VCaP (cell line): ENCODE data around the gene VTI1A.
"Not testable (repeated sequence)": the region's sequence is repeated elsewhere in the genome, so short reads cannot be mapped to it uniquely, and the experiment has no call there.

ENCODE experiments used
- H3K27ac ChIP-seq: fragments of 450-650 bp; 2 replicates; pipeline ENCODE4 v1.5.1; 2017
- CTCF ChIP-seq: fragments of 450-650 bp; conservative IDR thresholded peaks from 2 replicates; pipeline ENCODE4 v1.5.1; 2017; ENCODE audit warnings: mild to moderate bottlenecking, moderate library complexity

The VTI1A gene

DNA sequence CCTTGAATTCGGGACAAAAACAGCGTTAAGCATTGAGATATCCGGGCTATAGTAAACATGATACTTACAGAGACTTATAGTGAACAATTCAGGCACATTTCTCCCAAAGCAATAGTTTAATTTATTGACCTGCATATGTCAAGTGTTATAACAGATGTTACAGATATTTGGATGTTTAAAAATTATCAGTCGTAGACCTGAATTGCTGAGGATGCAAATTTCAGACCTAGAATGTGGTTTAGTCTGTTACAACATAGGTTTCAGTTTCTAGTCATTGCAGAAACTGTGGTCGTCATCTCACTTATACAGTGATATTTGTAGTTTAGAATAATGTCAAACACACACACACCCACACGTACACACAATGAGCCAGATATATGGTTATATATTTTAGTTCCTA lies 85.2 kb downstream of the VTI1A start:
- H3K27ac ChIP-seq: no peak overlapping the region
- no peak for TF ChIP-seq CTCF

DNA sequence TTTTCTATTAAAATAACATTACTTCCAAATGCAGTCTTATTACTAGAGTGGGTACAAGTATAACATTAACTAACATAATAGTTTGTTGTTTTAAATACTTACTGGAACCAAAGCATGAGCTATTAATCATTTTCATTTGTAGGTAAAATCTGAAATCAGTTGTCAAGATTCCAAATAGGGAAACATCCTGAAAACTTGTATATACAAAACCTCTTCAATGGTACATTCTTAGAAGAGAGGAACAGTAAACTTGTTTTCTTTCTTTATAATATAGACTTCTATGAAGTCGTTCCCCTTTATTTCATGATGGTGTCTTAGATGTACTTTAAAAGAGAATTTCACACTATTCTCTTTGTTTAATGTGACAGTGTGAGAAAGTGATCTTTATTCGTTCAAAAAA lies 85.9 kb downstream of the VTI1A start:
- no peak for TF ChIP-seq CTCF
- H3K27ac ChIP-seq: no peak overlapping the region

- no peak for TF ChIP-seq CTCF
- H3K27ac ChIP-seq: no peak overlapping the region
These were observed 86.9 kb downstream of the VTI1A start for GRCh38 chr10:112533916-112534315.

DNA sequence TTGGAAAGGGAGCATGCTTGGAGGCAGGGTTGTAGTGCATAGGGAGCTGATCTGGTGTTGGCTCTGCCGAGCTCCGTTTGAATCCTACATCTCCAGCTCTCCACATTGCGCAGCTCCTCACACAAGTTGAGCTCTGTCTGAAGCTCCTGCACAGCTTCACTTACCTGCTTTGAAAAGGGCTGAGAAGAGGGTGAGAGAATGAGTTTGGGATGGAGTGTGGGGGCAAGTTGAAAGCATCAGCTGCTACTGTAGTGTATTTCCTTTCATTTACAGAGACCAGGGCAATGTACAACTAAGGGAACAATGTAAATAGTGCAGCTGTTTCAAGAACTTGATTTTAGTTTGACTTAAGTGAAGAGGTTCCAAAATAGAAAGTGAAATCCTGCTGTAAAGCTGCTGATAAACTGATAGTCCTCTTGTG lies 88.5 kb downstream of the VTI1A start:
- TF ChIP-seq CTCF: no peak
- H3K27ac ChIP-seq: no peak overlapping the region

DNA sequence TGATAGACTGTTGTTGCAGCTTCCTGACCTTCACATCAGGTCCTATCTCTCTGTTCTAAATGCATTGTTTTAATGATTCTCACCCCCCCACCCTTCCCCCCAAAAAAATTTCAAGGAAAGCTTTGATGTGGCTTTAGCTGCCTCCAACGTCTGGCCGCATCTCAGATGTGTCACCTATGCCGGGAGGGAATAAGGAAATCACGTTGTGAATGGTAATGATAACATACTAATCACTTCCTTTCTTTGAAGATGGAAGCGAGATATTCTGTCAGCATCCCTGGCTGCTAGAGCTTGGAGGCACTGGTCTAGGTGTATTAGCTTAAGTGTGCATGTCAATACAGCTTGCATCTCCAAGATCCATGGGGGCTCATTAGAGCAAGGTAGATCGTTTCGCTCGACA lies 89.6 kb downstream of the VTI1A start:
- no peak overlapping the region for H3K27ac ChIP-seq
- no peak for TF ChIP-seq CTCF

DNA sequence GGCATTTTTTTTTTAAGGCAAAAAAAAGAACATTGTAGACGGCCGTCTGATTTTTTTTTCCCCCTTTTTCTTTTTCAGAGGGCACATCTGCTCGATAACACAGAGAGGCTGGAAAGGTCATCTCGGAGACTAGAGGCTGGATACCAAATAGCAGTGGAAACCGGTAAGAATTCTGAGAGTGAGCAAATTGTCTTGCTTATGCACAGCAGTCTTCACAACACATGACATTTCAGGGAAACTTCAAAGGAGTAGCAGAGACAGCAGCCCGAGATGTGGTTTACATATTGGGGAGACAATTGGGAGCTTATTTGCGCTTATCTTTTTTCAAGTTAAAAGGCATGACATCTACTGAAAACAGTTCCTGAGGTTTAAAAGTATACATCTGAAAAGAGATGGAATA lies 91.2 kb downstream of the VTI1A start:
- H3K27ac ChIP-seq: no peak overlapping the region
- no peak for TF ChIP-seq CTCF

DNA sequence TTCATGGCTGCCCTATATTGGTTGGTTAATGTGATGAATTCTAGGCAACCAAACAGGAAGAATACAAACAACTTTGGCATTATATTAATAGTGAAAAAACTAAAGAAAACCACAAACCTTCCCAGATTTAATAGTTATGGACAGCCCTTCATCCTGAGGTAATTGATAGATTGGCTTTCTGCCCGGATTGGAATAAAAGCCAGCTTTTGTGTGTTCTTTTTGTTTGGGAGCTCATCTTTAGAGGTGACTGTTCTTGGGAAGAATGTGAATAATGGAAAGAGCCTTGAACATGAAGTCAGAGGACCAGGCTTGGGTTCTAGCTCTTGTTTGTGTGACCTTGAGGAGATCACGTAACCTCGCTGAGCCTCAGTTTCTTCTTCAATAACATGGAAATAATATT lies 92.3 kb downstream of the VTI1A start:
- H3K27ac ChIP-seq: no peak overlapping the region
- no peak for TF ChIP-seq CTCF

- H3K27ac ChIP-seq: not testable (repeated sequence)
These were observed 95.8 kb downstream of the VTI1A start for GRCh38 chr10:112542823-112543222.
